ENCODE results near the gene ZBTB8OS.
"Not testable (repeated sequence)": the region's sequence is repeated elsewhere in the genome, so short reads cannot be mapped to it uniquely, and the experiment has no call there.

Gene ZBTB8OS

DNA sequence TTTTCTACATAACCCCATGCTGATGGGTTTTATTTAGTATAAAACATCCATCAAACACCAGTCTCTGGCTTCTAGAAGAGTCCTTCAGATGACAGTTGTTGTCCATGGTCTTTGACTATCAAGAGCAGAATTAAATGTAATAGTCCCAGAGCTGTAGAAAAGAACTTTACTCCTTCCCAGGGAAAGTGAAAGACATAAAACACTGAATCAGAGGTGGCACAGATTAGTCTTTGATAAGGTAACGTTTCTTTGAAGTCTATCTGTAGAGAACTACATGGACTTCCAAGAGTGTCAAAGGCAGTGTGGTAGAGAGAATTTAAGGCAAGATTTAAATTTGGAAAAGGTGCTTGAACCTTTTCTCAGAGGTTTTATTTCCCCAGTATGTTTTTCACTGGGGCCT lies 30.3 kb upstream of the ZBTB8OS start (continued):
- no peak for TF ChIP-seq CTCF (tag by site-specific recombination; IDR thresholded peaks at IDR 0.05)
- TF ChIP-seq ZNF138 (tag by site-specific recombination; IDR thresholded peaks at IDR 0.05; ENCODE audit: borderline replicate concordance) = no peak
- TF ChIP-seq, protein P1, sequence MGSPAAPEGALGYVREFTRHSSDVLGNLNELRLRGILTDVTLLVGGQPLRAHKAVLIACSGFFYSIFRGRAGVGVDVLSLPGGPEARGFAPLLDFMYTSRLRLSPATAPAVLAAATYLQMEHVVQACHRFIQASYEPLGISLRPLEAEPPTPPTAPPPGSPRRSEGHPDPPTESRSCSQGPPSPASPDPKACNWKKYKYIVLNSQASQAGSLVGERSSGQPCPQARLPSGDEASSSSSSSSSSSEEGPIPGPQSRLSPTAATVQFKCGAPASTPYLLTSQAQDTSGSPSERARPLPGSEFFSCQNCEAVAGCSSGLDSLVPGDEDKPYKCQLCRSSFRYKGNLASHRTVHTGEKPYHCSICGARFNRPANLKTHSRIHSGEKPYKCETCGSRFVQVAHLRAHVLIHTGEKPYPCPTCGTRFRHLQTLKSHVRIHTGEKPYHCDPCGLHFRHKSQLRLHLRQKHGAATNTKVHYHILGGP (tag by site-specific recombination; IDR thresholded peaks at IDR 0.05) = no peak
- TF ChIP-seq, protein P2, sequence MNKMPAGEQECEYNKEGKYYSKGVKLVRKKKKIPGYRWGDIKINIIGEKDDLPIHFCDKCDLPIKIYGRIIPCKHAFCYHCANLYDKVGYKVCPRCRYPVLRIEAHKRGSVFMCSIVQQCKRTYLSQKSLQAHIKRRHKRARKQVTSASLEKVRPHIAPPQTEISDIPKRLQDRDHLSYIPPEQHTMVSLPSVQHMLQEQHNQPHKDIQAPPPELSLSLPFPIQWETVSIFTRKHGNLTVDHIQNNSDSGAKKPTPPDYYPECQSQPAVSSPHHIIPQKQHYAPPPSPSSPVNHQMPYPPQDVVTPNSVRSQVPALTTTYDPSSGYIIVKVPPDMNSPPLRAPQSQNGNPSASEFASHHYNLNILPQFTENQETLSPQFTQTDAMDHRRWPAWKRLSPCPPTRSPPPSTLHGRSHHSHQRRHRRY (tag by site-specific recombination; IDR thresholded peaks at IDR 0.05) = no peak
- TF ChIP-seq, protein P3, sequence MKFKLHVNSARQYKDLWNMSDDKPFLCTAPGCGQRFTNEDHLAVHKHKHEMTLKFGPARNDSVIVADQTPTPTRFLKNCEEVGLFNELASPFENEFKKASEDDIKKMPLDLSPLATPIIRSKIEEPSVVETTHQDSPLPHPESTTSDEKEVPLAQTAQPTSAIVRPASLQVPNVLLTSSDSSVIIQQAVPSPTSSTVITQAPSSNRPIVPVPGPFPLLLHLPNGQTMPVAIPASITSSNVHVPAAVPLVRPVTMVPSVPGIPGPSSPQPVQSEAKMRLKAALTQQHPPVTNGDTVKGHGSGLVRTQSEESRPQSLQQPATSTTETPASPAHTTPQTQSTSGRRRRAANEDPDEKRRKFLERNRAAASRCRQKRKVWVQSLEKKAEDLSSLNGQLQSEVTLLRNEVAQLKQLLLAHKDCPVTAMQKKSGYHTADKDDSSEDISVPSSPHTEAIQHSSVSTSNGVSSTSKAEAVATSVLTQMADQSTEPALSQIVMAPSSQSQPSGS (tag by site-specific recombination; IDR thresholded peaks at IDR 0.05; ENCODE audit: low read depth) = no peak
- TF ChIP-seq REPIN1 (tag by site-specific recombination; IDR thresholded peaks at IDR 0.05; ENCODE audit: low read depth) = no peak
- TF ChIP-seq FEZF1 (tag by site-specific recombination; IDR thresholded peaks at IDR 0.05) = no peak

DNA sequence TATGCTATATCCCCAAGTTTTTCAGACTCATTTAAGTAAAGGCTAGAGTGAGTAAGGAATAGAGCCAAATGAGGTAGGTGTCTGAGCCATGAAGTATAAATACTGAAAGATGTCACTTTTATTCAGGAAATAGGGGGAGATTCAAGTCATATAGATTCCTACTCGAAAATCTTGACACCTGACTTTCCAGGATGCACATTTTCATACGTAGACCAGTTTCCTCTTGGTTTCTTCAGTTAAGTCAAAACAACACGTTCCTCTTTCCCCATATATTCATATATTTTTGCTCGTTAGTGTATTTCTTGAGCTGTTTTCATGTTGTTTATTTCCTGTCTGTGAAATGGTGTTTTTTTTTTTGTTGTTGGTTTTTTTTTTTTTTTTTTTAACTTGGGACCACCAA lies 29.6 kb upstream of the ZBTB8OS start:
- H3K4me3 ChIP-seq (ENCODE audit: low read depth, low read length); H3K4me1 ChIP-seq (ENCODE audit: control insufficient read depth, insufficient read depth, low read length); H3K9me3 ChIP-seq (ENCODE audit: control insufficient read depth, insufficient read depth, low read depth, low read length); H3K27ac ChIP-seq (ENCODE audit: extremely low read depth, low read depth, low read length); CTCF ChIA-PET: not testable (repeated sequence)
- H3K36me3 ChIP-seq (ENCODE audit: control insufficient read depth in 2 of 2, insufficient read depth in 1 of 2, low read length in 2 of 2) = peaks cover 63 to 97% of the 10 kb centered on the region in 2 experiments
- POLR2A ChIA-PET = interaction anchor here (0.7 kb wide), 1 partner anchor 16 kb away, joined by 3 read pairs; no protein-coding TSS in a partner anchor

DNA sequence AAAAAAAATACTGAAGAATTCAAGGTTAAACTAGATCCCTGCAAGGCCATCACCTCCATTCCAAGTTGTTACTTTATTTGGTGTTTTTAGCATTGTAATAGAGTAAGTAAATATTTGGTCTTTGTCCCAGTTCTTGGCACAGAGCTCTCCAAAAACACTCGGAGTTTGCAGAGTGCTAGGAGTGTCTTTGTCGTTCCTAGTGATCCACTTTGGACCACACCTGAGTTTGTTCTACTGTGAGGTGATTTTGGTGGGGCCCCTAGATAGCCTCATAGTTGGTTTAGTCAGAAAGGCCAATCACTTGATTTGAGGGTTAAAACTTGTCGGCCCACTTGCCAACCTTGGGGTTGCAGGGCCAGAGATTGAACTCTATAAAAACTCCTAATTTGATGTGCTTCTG lies 26.6 kb upstream of the ZBTB8OS start:
- Histone ChIP-seq H3K27ac (ENCODE audit: extremely low read depth, low read depth, low read length) (no peak overlapping the region), H3K4me1 (ENCODE audit: control insufficient read depth, insufficient read depth, low read length) (no peaks in the 10 kb centered on the region), H3K9me3 (ENCODE audit: control insufficient read depth, insufficient read depth, low read depth, low read length) (no peaks in the 10 kb centered on the region), H3K4me3 (ENCODE audit: low read depth, low read length) (no peak overlapping the region), H3K36me3 (ENCODE audit: control insufficient read depth in 2 of 2, insufficient read depth in 1 of 2, low read length in 2 of 2) (peaks cover 76 to 95% of the 10 kb centered on the region in 2 experiments)
- POLR2A ChIA-PET = interaction anchor here (0.7 to 1.2 kb wide), 2 partner anchors 26 to 98 kb away, joined by 3 read pairs; partner anchors contain the start of gene RBBP4
- CTCF ChIA-PET = interaction anchor here (0.8 to 1.0 kb wide), 3 partner anchors 39 to 199 kb away, joined by 3 to 4 read pairs (median 3); no protein-coding TSS in a partner anchor
- TF ChIP-seq, protein P4, sequence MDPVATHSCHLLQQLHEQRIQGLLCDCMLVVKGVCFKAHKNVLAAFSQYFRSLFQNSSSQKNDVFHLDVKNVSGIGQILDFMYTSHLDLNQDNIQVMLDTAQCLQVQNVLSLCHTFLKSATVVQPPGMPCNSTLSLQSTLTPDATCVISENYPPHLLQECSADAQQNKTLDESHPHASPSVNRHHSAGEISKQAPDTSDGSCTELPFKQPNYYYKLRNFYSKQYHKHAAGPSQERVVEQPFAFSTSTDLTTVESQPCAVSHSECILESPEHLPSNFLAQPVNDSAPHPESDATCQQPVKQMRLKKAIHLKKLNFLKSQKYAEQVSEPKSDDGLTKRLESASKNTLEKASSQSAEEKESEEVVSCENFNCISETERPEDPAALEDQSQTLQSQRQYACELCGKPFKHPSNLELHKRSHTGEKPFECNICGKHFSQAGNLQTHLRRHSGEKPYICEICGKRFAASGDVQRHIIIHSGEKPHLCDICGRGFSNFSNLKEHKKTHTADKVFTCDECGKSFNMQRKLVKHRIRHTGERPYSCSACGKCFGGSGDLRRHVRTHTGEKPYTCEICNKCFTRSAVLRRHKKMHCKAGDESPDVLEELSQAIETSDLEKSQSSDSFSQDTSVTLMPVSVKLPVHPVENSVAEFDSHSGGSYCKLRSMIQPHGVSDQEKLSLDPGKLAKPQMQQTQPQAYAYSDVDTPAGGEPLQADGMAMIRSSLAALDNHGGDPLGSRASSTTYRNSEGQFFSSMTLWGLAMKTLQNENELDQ (tag by site-specific recombination; IDR thresholded peaks at IDR 0.05; ENCODE audit: low read depth) = no peak
- TF ChIP-seq ZNF280C (tag by site-specific recombination; IDR thresholded peaks at IDR 0.05) = no peak
- no peak for TF ChIP-seq KLF10 (tag by site-specific recombination; IDR thresholded peaks at IDR 0.05)
- no peak for TF ChIP-seq ZNF175 (tag by site-specific recombination; IDR thresholded peaks at IDR 0.05)
- TF ChIP-seq, protein P5, sequence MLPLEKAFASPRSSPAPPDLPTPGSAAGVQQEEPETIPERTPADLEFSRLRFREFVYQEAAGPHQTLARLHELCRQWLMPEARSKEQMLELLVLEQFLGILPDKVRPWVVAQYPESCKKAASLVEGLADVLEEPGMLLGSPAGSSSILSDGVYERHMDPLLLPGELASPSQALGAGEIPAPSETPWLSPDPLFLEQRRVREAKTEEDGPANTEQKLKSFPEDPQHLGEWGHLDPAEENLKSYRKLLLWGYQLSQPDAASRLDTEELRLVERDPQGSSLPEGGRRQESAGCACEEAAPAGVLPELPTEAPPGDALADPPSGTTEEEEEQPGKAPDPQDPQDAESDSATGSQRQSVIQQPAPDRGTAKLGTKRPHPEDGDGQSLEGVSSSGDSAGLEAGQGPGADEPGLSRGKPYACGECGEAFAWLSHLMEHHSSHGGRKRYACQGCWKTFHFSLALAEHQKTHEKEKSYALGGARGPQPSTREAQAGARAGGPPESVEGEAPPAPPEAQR (tag by site-specific recombination; IDR thresholded peaks at IDR 0.05) = no peak
- no peak for TF ChIP-seq ZNF239 (tag by site-specific recombination; IDR thresholded peaks at IDR 0.05)
- TF ChIP-seq ZNF133 (tag by site-specific recombination; IDR thresholded peaks at IDR 0.05) = no peak
- no peak for TF ChIP-seq ZNF658 (tag by site-specific recombination; IDR thresholded peaks at IDR 0.05)
- no peak for TF ChIP-seq GLIS2 (tag by site-specific recombination; IDR thresholded peaks at IDR 0.05)
- TF ChIP-seq ZNF549 (tag by site-specific recombination; IDR thresholded peaks at IDR 0.05) = no peak
- TF ChIP-seq ZNF580 (tag by site-specific recombination; IDR thresholded peaks at IDR 0.05) = no peak
- TF ChIP-seq ZNF837 (tag by site-specific recombination; IDR thresholded peaks at IDR 0.05) = no peak
- no peak for TF ChIP-seq ZBTB20 (tag by site-specific recombination; IDR thresholded peaks at IDR 0.05)
